ELF-1 (cell line): ENCODE measurements around the gene LRP2.
"Not testable (repeated sequence)": the region's sequence is repeated elsewhere in the genome, so short reads cannot be mapped to it uniquely, and the experiment has no call there.

Experiments
- DNase-seq: peaks from one replicate; pipeline ENCODE4 v3.0.0-alpha.2; 2016; ENCODE audit warnings: low read depth, low spot score

Gene LRP2

DNA sequence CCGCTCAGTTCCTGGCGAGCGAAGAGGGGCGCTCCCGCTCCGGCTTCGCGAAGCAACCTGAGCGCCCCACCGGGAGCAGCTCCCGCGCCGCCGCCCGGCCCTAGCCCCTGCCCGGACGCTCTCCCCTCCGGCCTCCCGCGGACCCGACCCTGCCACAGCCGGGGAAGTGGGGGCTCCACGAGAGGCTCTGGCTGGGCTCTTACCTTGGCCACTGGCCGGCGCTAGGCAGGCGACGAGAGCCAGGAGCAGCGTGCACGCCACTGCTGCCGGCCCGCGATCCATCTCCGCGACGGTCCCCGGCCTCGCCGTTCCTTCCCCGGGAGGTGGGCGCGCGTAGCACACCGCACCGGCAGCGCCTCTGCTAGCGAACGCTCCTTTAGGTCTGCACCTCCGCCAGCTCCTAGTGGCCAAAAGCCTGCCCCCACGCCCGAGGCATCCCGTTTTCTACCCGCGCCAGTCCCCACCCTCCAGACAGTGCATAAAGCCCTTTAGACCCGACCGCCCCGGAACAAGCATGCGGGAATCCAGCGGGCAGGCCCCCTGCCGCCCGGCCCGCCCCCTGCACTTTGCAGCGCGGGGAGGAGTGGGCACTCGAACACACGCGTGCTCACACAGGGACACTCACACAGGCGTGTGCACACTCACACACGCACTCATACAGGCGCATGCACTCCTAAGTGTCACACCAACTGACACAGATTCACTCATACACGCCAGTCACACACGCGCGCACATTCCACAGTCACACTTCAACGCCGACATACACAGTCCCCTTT, at the start of gene LRP2:
LRP2 (minus strand) TSS at position 417 of the 776 bp plus-strand sequence; CDS start at position 282, 135 bp downstream.
- peak; percentile 71 for DNase-seq

GRCh38 chr2:169406891-169407290, 44.6 kb upstream of the LRP2 start:
- peak; percentile 19 for DNase-seq

DNA sequence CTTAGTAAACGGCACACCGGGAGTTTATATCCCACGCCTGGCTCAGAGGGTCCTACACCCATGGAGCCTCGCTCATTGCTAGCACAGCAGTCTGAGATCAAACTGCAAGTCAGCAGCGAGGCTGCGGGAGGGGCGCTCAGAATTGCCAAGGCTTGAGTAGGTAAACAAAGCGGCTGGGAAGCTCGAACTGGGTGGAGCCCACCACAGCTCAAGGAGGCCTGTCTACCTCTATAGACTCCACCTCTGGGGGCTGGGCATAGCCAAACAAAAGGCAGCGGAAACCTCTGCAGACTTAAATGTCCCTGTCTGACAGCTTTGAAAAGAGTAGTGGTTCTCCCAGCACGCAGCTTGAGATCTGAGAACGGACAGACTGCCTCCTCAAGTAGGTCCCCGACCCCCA, 37.2 kb upstream of the LRP2 start:
- DNase-seq = not testable (repeated sequence)

- DNase-seq = no peak
Measured at GRCh38 chr2:169397697-169398096, 35.4 kb upstream of the LRP2 start.

- DNase-seq = peak; percentile 64
Measured at GRCh38 chr2:169395821-169396374, 33.6 kb upstream of the LRP2 start.

GRCh38 chr2:169393068-169393590, 30.8 kb upstream of the LRP2 start:
- DNase-seq = peak; percentile 83

GRCh38 chr2:169391236-169391635, 28.9 kb upstream of the LRP2 start:
- no peak for DNase-seq

DNA sequence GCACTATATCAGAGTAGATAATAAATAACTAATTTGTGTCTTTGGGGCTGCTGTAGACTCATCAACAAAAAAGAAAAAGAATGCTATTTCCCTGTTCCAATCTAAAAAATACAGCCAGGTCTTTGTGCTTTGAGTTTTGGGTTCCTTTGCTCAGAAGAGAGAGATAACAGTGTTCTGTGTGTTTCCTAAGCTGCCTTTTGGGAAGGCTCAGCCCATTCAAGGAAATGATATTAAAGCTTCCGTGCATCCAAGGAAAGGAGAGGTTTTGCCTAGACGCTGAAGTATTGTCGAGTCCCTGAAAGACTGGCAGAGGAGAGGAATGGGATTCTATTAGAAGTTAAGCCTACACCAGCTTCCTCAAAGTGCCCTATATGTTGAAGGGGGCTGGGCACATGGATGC, 25.8 kb upstream of the LRP2 start:
- DNase-seq = no peak

DNA sequence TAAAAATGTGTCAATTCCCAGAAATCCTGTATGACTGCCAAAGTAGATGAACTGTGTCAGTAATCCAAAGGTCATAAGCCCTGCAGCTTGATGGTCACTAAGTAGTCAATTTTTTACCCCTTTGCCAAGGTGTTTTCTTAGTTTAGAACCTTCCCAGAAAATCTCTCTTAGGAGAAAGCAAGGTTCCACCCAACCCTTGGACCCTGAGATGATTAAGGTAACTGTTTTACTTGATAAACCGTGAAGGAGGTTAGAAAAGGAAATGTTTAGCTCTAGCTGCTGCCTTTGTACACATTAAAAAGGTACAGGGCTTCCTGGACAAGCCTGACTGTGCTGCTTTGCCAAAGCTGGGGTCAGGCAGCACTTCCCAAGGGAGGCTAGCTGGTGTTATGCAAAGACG, 24.4 kb upstream of the LRP2 start:
- no peak for DNase-seq

DNA sequence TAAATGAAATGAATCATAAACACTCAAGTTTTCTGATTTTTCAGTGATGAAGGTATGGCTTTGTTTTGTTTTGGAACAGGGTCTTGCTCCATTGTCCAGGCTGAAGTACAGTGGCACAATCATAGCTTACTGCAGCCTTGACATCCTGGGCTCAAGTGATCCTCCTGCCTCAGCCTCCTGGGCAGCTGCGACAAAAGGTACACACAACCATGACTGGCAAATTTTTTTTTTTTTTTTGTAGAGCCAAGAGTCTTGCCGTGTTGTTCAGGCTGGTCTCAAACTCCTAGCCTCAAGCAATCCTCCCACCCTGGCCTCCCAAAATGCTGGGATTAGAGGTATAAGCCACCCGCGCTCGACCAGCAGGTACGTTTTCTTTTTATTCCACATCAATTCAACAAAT, 22.5 kb upstream of the LRP2 start:
- no peak for DNase-seq

DNA sequence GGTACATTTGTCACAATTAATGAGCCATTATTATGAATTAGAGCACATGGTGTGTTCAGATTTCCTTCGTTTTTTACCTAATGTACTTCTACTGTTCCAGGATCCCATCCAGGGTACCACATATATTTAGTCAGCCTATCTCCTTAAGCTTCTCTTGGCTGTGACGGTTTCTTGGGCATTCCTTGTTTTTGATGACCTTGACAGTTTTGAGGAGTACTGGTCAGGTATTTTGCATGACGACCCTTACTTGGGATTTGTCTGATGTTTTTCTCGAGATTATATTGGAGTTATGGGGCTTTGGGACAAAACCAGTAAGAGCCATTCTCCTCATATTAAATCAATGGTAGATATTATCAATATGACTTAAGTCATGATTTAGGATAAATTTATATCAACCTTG, 10.2 kb upstream of the LRP2 start:
- no peak for DNase-seq

DNA sequence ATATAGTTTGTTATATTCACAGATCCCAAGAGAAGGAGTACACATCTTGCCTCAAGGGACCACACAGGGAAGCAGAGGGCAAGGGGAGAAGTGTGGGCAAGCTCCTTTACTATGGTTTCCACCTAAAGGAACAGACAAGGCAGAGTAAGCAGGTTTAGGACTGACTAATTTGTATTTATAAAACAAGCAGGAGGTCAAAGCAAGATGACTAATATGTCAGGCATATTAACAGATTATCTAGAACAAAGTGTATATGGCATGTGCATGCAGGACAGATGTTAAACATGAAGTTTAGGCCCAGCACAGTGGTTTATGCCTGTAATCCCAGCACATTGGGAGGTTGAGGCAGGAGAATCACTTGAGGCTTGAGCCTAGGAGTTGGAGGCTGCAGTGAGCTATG, 3.7 kb upstream of the LRP2 start:
- no peak for DNase-seq

- DNase-seq = no peak
Measured at GRCh38 chr2:169365029-169365480, 2.7 kb upstream of the LRP2 start.

GRCh38 chr2:169363560-169364150, 1.3 kb upstream of the LRP2 start:
- DNase-seq = peak; percentile 90

- no peak for DNase-seq
Measured at GRCh38 chr2:169362894-169363559, 693 bp upstream of the LRP2 start.

GRCh38 chr2:169361706-169362117, 622 bp downstream of the LRP2 start:
- DNase-seq = peak; percentile 72

DNA sequence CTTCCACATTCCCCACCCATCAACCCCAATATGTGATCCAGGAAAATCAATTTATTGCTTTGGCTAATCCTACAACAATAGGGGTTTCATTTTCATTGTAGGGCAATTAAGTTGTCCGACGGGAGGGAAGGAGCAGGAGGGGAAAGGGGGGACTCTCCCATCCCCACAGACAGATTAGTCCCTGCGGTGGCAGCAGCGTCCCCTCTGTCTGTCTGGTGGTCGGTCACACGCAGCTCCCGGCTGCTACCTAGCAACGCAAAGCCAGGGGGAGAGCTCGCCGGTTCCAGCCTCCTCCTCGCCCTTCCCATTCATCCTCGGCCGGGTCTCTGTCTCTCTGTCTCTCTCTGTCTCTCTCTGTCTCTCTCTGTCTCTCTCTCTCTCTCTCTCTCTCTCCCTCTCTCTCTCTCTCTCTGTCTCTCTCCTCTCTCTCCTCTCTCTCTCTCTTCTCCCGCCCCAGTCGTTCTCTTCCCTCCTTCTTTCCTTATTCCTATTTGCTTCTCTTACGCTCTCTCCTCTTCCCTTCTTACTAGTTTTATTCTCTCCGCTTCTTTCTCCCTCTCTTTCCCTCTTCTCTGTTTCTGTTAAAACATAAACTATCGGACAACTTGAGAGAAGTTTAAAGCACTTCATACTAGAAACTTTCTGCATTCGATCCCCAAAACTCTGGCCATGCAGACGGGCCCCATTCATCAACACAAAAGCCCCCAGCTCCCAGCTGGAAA, 1.2 kb downstream of the LRP2 start:
- peak; percentile 43 for DNase-seq

DNA sequence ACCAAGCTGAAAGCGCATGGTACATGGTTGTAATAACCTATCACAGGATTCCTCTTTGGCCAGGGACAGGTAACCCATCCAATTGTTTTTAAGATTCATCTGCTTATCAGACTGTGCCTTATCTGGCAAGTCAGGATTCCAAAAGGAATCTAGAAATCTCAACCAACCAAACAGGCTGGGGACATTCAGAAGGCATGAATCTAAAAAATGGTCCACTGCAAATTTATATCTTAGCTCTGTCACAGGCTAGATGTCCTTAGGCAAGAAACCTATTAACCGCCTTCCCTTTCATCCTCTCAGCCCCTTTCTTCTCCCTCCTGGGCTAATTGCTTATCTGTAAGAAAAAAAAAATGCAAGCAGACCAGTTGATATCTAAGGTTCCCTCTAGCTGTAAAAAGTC, 4.3 kb downstream of the LRP2 start:
- peak; percentile 19 for DNase-seq

DNA sequence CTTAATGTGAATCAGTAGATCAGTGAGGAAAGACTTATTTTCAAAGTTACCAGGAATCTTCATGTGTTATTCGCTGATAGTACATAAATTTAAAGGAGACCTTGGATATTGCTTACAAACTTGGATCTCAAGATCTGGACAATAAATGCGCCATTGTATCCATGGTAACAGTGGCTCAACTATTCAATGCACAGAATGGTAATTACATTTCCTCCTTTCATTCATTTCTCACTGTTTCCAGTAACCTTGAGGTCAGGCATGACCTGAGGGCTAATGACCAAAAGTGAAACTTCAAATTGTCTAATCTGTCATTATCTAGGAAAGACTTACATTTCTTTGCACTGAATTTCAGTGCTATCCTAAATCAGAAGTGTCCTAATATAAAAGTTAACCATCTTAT, 8.1 kb downstream of the LRP2 start:
- no peak for DNase-seq

DNA sequence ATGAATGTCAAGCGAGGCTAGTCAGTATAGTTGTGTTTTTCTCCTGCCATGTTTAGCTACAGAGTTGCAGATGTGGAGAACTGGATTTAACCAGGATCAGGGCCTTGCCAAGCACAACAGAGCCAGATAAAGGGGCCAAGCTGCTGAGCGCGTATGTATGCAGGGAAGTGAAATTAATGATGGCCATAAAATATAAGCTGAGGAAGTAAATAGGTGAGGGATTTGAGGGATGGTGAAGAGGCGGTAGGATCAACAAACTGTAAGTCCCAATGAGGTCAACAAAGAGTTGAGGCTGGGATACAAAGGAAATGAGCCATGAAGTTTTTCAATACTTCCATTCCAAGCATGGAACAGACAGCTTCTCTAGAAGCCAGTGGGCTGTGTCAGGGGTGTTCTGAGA, 10.6 kb downstream of the LRP2 start:
- no peak for DNase-seq

- DNase-seq = no peak
Measured at GRCh38 chr2:169349535-169349934, 12.8 kb downstream of the LRP2 start.
